Suppressor macrophage treated with lipopolysaccharide for 1 hour (primary cell): ENCODE data around the gene ELF1.
A peak's percentile ranks its signal among the peaks of the same experiment; 100 is the strongest.
"Not testable (repeated sequence)": the region's sequence is repeated elsewhere in the genome, so short reads cannot be mapped to it uniquely, and the experiment has no call there.

Source experiments
- DNase-seq, 3 donors: peaks; one replicate each; pipeline ENCODE4 v3.0.0-alpha.2; 2020 to 2022

The ELF1 gene

GRCh38 chr13:40981361-40981760 is 37.8 kb downstream of the ELF1 start:
- DNase-seq, result peak; percentile 64 to 90 (median 89)

- no peak for DNase-seq
Observed at GRCh38 chr13:40980461-40980860, 38.7 kb downstream of the ELF1 start.

GRCh38 chr13:40979232-40979631 is 39.9 kb downstream of the ELF1 start:
- DNase-seq, result no peak

GRCh38 chr13:40978109-40978508 is 41.0 kb downstream of the ELF1 start:
- DNase-seq, result not testable (repeated sequence)

GRCh38 chr13:40975441-40975840 is 43.7 kb downstream of the ELF1 start:
- DNase-seq, result no peak

GRCh38 chr13:40974460-40975407 is 44.4 kb downstream of the ELF1 start:
- DNase-seq, result peak; percentile 37 to 54 (median 48)

GRCh38 chr13:40973409-40973808 is 45.7 kb downstream of the ELF1 start:
- no peak for DNase-seq

GRCh38 chr13:40971321-40971720 is 47.8 kb downstream of the ELF1 start:
- no peak for DNase-seq

- DNase-seq, result no peak
Observed at GRCh38 chr13:40970803-40971202, 48.3 kb downstream of the ELF1 start.

GRCh38 chr13:40969169-40969901 is 49.8 kb downstream of the ELF1 start:
- DNase-seq, result peak; percentile 73 to 76 (median 74)

GRCh38 chr13:40968416-40969000 is 50.6 kb downstream of the ELF1 start:
- no peak for DNase-seq

GRCh38 chr13:40966298-40966697 is 52.8 kb downstream of the ELF1 start:
- peak; percentile 72 to 92 (median 89) for DNase-seq

- DNase-seq, result peak; percentile 25 to 70 (median 59)
Observed at GRCh38 chr13:40963927-40964326, 55.2 kb downstream of the ELF1 start.

- DNase-seq, result no peak
Observed at GRCh38 chr13:40961826-40962225, 57.3 kb downstream of the ELF1 start.

- DNase-seq, result peak; percentile 31 to 81 (median 72)
Observed at GRCh38 chr13:40961214-40961613, 57.9 kb downstream of the ELF1 start.

GRCh38 chr13:40960716-40961115 is 58.4 kb downstream of the ELF1 start:
- peak; percentile 26 to 48 (median 40) for DNase-seq

- no peak for DNase-seq
Observed at GRCh38 chr13:40958655-40959054, 60.5 kb downstream of the ELF1 start.

GRCh38 chr13:40946485-40946884 is 72.6 kb downstream of the ELF1 start:
- no peak for DNase-seq

- no peak for DNase-seq
Observed at GRCh38 chr13:40943073-40943472, 76.0 kb downstream of the ELF1 start.

GRCh38 chr13:40941581-40941980 is 77.5 kb downstream of the ELF1 start:
- no peak for DNase-seq

GRCh38 chr13:40940841-40941240 is 78.3 kb downstream of the ELF1 start:
- no peak for DNase-seq

- no peak for DNase-seq
Observed at GRCh38 chr13:40933508-40934204, 85.5 kb downstream of the ELF1 start.

GRCh38 chr13:40932252-40932651 is 86.9 kb downstream of the ELF1 start:
- DNase-seq, result no peak
